HepG2 (cell line): Measurements from ENCODE around the gene FGF9. TPM values are rescaled to one million over a fixed set of nuclear protein-coding genes. Genes with fewer than 3 reads are reported as not detected.

Source experiments
- ATAC-seq: fragments of 200-7000 bp; cut with Tn5 transposase; 3 replicates; pipeline ENCODE4 v1.9.1; 2020; ENCODE audit warnings: mild to moderate bottlenecking, moderate library complexity
- BruUV-seq: library from RNA; stranded (reverse); fragments of 400-500 nt; replicated peaks from 2 replicates; lab custom pipeline; 2021; lab: Mats Ljungman, UMichigan
- CTCF ChIA-PET: fragments of 300-600 bp; formaldehyde crosslinking; extraction: SDS; loops from one replicate; lab custom pipeline; 2021; ENCODE audit warnings: low total read pairs, inconsistent platforms, low intra/inter-chr PET ratio; lab: Yijun Ruan, JAX
- POLR2A ChIA-PET: fragments of 350-600 bp; sonication (Branson Sonifier 250); formaldehyde crosslinking; loops from one replicate; lab custom pipeline; 2020; ENCODE audit warnings: antibody characterized with exemption, inconsistent platforms; lab: Yijun Ruan, JAX
- DNase-seq: peaks from one replicate; pipeline ENCODE4 v3.0.0-alpha.2; 2015; ENCODE audit warnings: low spot score
- FAIRE-seq: peaks from 3 replicates; lab custom pipeline; 2011; peaks lifted over from hg19 to GRCh38; lab: Jason Lieb, UNC
- H2AFZ ChIP-seq: one replicate; pipeline ENCODE4 v1.6.1; 2011; ENCODE audit warnings: low read length, inconsistent platforms
- H3K27ac ChIP-seq: fragments of 300-600 bp; 3 replicates; pipeline ENCODE4 v1.8.0; 2011; ENCODE audit warnings: mixed run types, mild to moderate bottlenecking, mixed read lengths, low read length, inconsistent platforms; ENCODE audit not compliant: insufficient read depth; ENCODE audit errors: extremely low read length
- H3K27me3 ChIP-seq, 2 experiments: fragments of 200-600 bp in 1 of 2; 2 replicates in 1 of 2; 3 replicates in 1 of 2; pipeline versions ENCODE4 v1.6.0 to v1.8.0; 2011; ENCODE audit warnings: low read length in 2 of 2, mild to moderate bottlenecking in 2 of 2, moderate library complexity in 2 of 2, inconsistent platforms in 1 of 2; ENCODE audit not compliant: insufficient read depth in 2 of 2, control insufficient read depth in 1 of 2
- H3K36me3 ChIP-seq, 2 experiments: fragments of 200-600 bp in 1 of 2; replicated peaks in 1 of 2; 2 replicates in 1 of 2; 3 replicates in 1 of 2; pipeline versions ENCODE4 v1.5.1 to v1.8.0; 2011; ENCODE audit warnings: low read length in 2 of 2, inconsistent platforms in 1 of 2; ENCODE audit not compliant: insufficient read depth in 2 of 2, control insufficient read depth in 1 of 2
- H3K4me1 ChIP-seq: 2 replicates; pipeline ENCODE4 v1.5.1; 2012; ENCODE audit warnings: low read length, inconsistent platforms; ENCODE audit not compliant: insufficient read depth
- H3K4me2 ChIP-seq: 2 replicates; pipeline ENCODE4 v1.6.0; 2011; ENCODE audit warnings: low read depth, low read length, inconsistent platforms
- H3K4me3 ChIP-seq, 3 experiments: fragments of 200-600 bp in 1 of 3; sonication (generic), shearing (Covaris generic) in 1 of 3; replicated peaks in 1 of 3; 2 replicates each; pipeline ENCODE4 v1.5.1; 2011 to 2016; ENCODE audit warnings: low read length in 3 of 3, inconsistent platforms in 2 of 3, low read depth in 2 of 3, mild to moderate bottlenecking in 2 of 3, control low read depth in 1 of 3, mixed read lengths in 1 of 3; ENCODE audit not compliant: insufficient read depth in 1 of 3
- H3K79me2 ChIP-seq: one replicate; pipeline ENCODE4 v1.6.1; 2011; ENCODE audit warnings: low read length, inconsistent platforms; ENCODE audit not compliant: insufficient read depth
- H3K9ac ChIP-seq: 2 replicates; pipeline ENCODE4 v1.6.0; 2011; ENCODE audit warnings: mild to moderate bottlenecking, low read depth, low read length, inconsistent platforms; ENCODE audit not compliant: insufficient read depth
- H3K9me3 ChIP-seq: 2 replicates; pipeline ENCODE4 v1.5.1; 2012; ENCODE audit warnings: mild to moderate bottlenecking, low read length
- H4K20me1 ChIP-seq: 2 replicates; pipeline ENCODE4 v1.6.0; 2011; ENCODE audit warnings: inconsistent platforms, mild to moderate bottlenecking, low read length, moderate library complexity; ENCODE audit not compliant: insufficient read depth
- ATF5 ChIP-seq: sonication (generic); formaldehyde crosslinking; IDR thresholded peaks from 2 replicates; pipeline ENCODE4 v1.4.0; 2020; ENCODE audit warnings: mild to moderate bottlenecking, low read depth, missing genetic modification reagents
- FOSL2 ChIP-seq: sonication (generic); formaldehyde crosslinking; IDR thresholded peaks from 2 replicates; pipeline ENCODE4 v1.4.0; 2020; ENCODE audit warnings: missing genetic modification reagents
- ISX ChIP-seq: sonication (generic); formaldehyde crosslinking; conservative IDR thresholded peaks from 2 replicates; pipeline ENCODE4 v1.5.0; 2020; ENCODE audit warnings: missing genetic modification reagents
- KDM6A ChIP-seq: IDR thresholded peaks from 2 replicates; pipeline ENCODE4 v1.6.1; 2016; ENCODE audit warnings: low read depth
- NFIB ChIP-seq: sonication (generic); formaldehyde crosslinking; IDR thresholded peaks from 2 replicates; pipeline ENCODE4 v1.9.0; 2021; ENCODE audit warnings: missing genetic modification reagents, mild to moderate bottlenecking, borderline replicate concordance
- SRSF9 ChIP-seq: fragments of 200-400 bp; formaldehyde crosslinking; IDR thresholded peaks from 2 replicates; pipeline ENCODE4 v1.6.1; 2018; ENCODE audit warnings: borderline replicate concordance, mild to moderate bottlenecking, low read depth, low read length; ENCODE audit not compliant: insufficient read depth, poor library complexity, severe bottlenecking
- ZBTB39 ChIP-seq: sonication (generic); formaldehyde crosslinking; IDR thresholded peaks from 2 replicates; pipeline ENCODE4 v1.5.0; 2020; ENCODE audit warnings: missing genetic modification reagents
- ZNF607 ChIP-seq: sonication (generic); formaldehyde crosslinking; IDR thresholded peaks from 2 replicates; pipeline ENCODE4 v1.5.1; 2020; ENCODE audit warnings: missing genetic modification reagents, mild to moderate bottlenecking, borderline replicate concordance
- ZNF629 ChIP-seq: sonication (generic); formaldehyde crosslinking; conservative IDR thresholded peaks from 2 replicates; pipeline ENCODE4 v1.5.0; 2020; ENCODE audit warnings: missing genetic modification reagents
- ZNF773 ChIP-seq: sonication (generic); formaldehyde crosslinking; IDR thresholded peaks from 2 replicates; pipeline ENCODE4 v1.4.0; 2020; ENCODE audit warnings: missing genetic modification reagents, borderline replicate concordance
- WGBS: methylation state at CpG from one replicate; pipeline ENCODE4 v1.1.6; 2017; ENCODE audit warnings: low lambda C conversion rate; 5-methylcytosine and 5-hydroxymethylcytosine counted together
- in situ Hi-C: cut with HindIII; loops from 2 replicates; pipeline ENCODE4 v1.10.0; 2017; ENCODE audit warnings: low pct_unique_long_range_greater_than_20kb; ENCODE audit not compliant: extremely low pct_ligation_motif_present
- intact Hi-C: fragments of 100-400 bp; cut with micrococcal nuclease; formaldehyde crosslinking; loops from one replicate; pipeline ENCODE4 v1.10.0; 2022; ENCODE audit not compliant: unreplicated experiment
- polyA plus RNA-seq, 8 experiments: library from polyadenylated mRNA; depleted of rRNA in 3 of 8; stranded (reverse) in 7 of 8; unstranded in 1 of 8; fragments of >200 nt; fragmentation: Illumina TruSeq in 4 of 8; extraction: Trizol in 4 of 8; gene quantifications; 2 replicates each; pipeline versions ENCODE4 v1.2.1 to v1.2.3, GENCODE V29; 2011 to 2016; ENCODE audit warnings: low read depth in 4 of 8, missing spikeins in 1 of 8, mixed read lengths in 1 of 8; ENCODE audit not compliant: insufficient read depth in 1 of 8
- total RNA-seq, 5 experiments: library from RNA; depleted of rRNA; stranded (reverse); fragments of >200 nt; fragmentation: Illumina TruSeq; extraction: Trizol; gene quantifications; 2 replicates each; pipeline ENCODE4 v1.2.3, GENCODE V29; 2016; ENCODE audit warnings: low read depth in 1 of 5

FGF9 gene
- total and polyA plus RNA-seq, 2 of the 13 experiments (the other 11 are each of a cell fraction or from before 2014, with no cell fraction given): not detected

GRCh38 chr13:21703846-21704245, 33.0 kb downstream of the FGF9 start:
- BruUV-seq: no TSS peak
- FAIRE-seq (no peak), ATAC-seq (no peak), DNase-seq (no peak)
- 6% methylated on average over 3 of the region's 4 CpGs for WGBS
- TF ChIP-seq ZBTB39 (no peak), SRSF9 (no peak), KDM6A (no peak), ZNF607 (CRISPR knock-in tag) (no peak), ISX (no peak), FOSL2 (peak; percentile 36)
- Histone ChIP-seq H3K36me3 (no peaks in the 10 kb centered on the region), H4K20me1 (no peaks in the 10 kb centered on the region), H3K4me1 (no peaks in the 10 kb centered on the region), H3K79me2 (no peaks in the 10 kb centered on the region), H2AFZ (no peak overlapping the region), H3K4me3 (no peak overlapping the region), H3K9me3 (no peaks in the 10 kb centered on the region), H3K27me3 (peaks cover 0 to 10% of the 10 kb centered on the region in 2 experiments; a peak in 3 of 5 replicates), H3K4me2 (no peak overlapping the region), H3K27ac (no peak overlapping the region), H3K9ac (no peak overlapping the region)
- in situ Hi-C loops: no loop called here
- intact Hi-C loops: no loop called here
- POLR2A ChIA-PET: no interaction called here
- CTCF ChIA-PET: no interaction called here

GRCh38 chr13:21707586-21707985, 36.7 kb downstream of the FGF9 start:
- Histone ChIP-seq H3K36me3 (no peaks in the 10 kb centered on the region), H4K20me1 (no peaks in the 10 kb centered on the region), H3K4me2 (no peak overlapping the region), H3K9ac (no peak overlapping the region), H3K4me1 (no peaks in the 10 kb centered on the region), H3K9me3 (no peaks in the 10 kb centered on the region), H3K27ac (no peak overlapping the region), H3K27me3 (peaks cover 0 to 7% of the 10 kb centered on the region in 2 experiments; a peak in 2 of 5 replicates), H3K4me3 (no peak overlapping the region), H3K79me2 (no peaks in the 10 kb centered on the region), H2AFZ (no peak overlapping the region)
- BruUV-seq: no TSS peak
- in situ Hi-C loops (no loop called here), intact Hi-C loops (no loop called here)
- 34% methylated on average over 3 of the region's 3 CpGs for WGBS
- POLR2A ChIA-PET: no interaction called here
- no peak for DNase-seq
- ATAC-seq: no peak
- FAIRE-seq: no peak
- TF ChIP-seq ATF5 (no peak), NFIB (CRISPR knock-in tag) (no peak), ZNF629 (no peak), ZNF773 (no peak)
- CTCF ChIA-PET: no interaction called here
